Duodenal mucosa (tissue), 2 donors: ENCODE results near the gene SHISA6.
"Not testable (repeated sequence)": the region's sequence is repeated elsewhere in the genome, so short reads cannot be mapped to it uniquely, and the experiment has no call there.

ENCODE experiments used
- H3K27ac ChIP-seq: one replicate; pipeline ENCODE4 v1.7.0; 2013; ENCODE audit warnings: low read depth, low read length
- H3K27me3 ChIP-seq, 2 donors: one replicate each; pipeline ENCODE4 v1.7.0; 2013; ENCODE audit warnings: low read length in 2 of 2, control low read depth in 1 of 2; ENCODE audit not compliant: insufficient read depth in 2 of 2, control insufficient read depth in 1 of 2
- H3K36me3 ChIP-seq, 2 donors: one replicate each; pipeline ENCODE4 v1.7.0; 2013; ENCODE audit warnings: low read length in 2 of 2, control low read depth in 1 of 2; ENCODE audit not compliant: insufficient read depth in 2 of 2, control insufficient read depth in 1 of 2
- H3K4me1 ChIP-seq, 2 donors: one replicate each; pipeline ENCODE4 v1.7.0; 2013; ENCODE audit warnings: low read length in 2 of 2, control low read depth in 1 of 2; ENCODE audit not compliant: insufficient read depth in 2 of 2, control insufficient read depth in 1 of 2
- H3K4me3 ChIP-seq, 2 donors: one replicate each; pipeline ENCODE4 v1.7.0; 2013; ENCODE audit warnings: low read length in 2 of 2, low read depth in 1 of 2
- H3K9ac ChIP-seq, 2 donors: one replicate each; pipeline ENCODE4 v1.7.0; 2013; ENCODE audit warnings: low read length in 2 of 2, low read depth in 1 of 2
- H3K9me3 ChIP-seq, 2 donors: one replicate each; pipeline ENCODE4 v1.7.0; 2013; ENCODE audit warnings: low read length in 2 of 2, control low read depth in 1 of 2; ENCODE audit not compliant: control insufficient read depth in 1 of 2

SHISA6 gene

DNA sequence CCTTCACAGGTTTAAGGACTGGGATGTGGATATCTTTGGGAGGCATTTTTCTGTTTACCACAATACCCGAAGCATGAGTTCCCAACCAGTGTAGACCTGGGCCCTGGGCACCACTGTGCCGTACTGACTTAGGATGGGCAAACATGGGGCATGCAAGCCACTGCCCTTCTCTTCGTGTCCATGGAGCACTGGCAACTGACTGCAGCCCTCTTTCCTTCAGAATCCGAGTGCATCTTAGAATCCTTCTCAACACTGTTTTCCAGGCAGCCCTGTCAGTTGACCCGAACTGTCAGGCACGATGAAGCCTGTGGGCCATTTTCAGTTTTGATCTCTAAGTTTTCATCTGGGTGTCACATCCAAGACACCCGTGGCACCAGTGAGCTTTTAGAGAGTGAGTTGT lies 59.2 kb downstream of the SHISA6 start:
- Histone ChIP-seq H3K9me3 (no peaks in the 10 kb centered on the region), H3K9ac (no peak overlapping the region), H3K4me3 (no peak overlapping the region), H3K27me3 (no peaks in the 10 kb centered on the region), H3K36me3 (no peaks in the 10 kb centered on the region), H3K27ac (no peak overlapping the region), H3K4me1 (no peaks in the 10 kb centered on the region)

DNA sequence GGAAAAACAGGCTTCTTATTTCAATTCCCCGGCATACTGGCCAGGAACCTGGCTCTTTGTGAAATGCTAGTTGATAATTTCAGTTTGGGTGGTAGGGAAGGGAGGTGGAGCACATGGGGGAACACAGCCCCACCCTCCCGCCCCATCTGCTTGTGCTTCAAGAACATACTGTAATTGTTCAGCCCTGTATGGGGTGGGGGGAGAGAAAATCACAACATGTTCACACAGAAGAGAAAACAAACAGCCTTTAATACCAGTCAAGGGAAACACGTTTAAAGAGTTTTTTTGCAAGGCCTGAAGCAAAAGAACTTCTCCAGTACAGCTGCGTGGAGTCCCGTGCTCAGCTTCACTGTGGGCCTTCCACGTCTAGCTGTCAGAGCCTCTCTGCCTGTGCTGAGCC lies 59.7 kb downstream of the SHISA6 start:
- H3K9ac ChIP-seq: no peak overlapping the region
- no peak overlapping the region for H3K27ac ChIP-seq
- H3K36me3 ChIP-seq: no peaks in the 10 kb centered on the region
- H3K9me3 ChIP-seq: no peaks in the 10 kb centered on the region
- H3K4me1 ChIP-seq: no peaks in the 10 kb centered on the region
- no peaks in the 10 kb centered on the region for H3K27me3 ChIP-seq
- H3K4me3 ChIP-seq: no peak overlapping the region

DNA sequence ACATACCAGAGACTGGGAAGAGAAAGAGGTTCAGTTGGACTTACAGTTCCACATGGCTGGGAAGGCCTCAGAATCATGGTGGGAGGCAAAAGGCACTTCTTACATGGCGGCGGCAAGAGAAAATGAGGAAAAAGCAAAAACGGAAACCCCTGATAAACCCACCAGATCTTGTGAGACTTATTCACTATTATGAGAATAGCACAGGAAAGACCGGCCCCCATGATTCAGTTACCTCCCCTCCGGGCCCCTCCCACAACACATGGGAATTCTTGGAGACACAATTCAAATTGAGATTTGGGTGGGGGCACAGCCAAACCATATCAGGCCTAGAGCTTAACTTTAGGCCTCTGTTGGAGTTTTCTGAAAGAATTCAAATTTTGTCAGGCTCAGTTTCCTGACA lies 60.9 kb downstream of the SHISA6 start:
- not testable (repeated sequence) for H3K9ac ChIP-seq, H3K36me3 ChIP-seq, H3K27me3 ChIP-seq, H3K4me1 ChIP-seq, H3K4me3 ChIP-seq, H3K27ac ChIP-seq, H3K9me3 ChIP-seq

DNA sequence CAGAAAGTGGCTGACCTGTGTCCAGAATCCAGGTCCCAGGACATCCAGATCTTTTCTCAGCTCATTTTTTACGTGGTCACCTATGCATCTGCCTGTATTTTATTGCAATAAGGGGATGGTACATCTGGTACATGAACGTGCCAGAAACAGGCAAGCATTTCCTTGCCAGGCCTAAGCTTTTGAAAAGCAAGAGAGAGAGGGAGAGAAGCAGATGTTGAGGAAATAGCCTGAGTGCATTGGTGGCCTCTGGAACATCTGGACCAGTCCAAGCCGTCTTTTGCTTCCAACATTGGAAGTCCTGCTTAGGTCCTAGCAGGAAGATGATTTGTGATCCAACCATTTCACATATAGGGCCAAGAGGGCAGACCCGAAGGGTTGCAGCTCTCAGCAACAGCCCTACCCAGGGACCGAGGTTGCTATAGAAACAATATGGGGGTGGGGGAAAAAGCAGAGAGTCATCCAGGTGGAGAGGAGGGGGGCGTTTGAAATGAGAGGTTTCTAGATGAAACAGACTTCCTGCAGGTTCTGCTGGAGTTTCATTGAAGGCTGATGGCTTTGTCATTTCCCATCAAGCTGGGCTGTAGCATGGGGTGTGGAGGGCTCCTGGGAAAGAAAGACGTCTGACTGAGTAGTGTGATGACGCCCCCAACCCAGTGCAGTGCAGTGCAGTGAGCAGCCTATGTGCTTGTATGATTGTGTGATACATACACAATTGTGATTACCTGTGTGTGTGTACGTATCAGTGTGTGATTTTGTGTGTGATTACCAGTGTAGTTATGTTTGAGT lies 61.6 kb downstream of the SHISA6 start:
- no peak overlapping the region for H3K9ac ChIP-seq
- H3K27ac ChIP-seq: no peak overlapping the region
- H3K36me3 ChIP-seq: no peaks in the 10 kb centered on the region
- H3K27me3 ChIP-seq: no peaks in the 10 kb centered on the region
- no peaks in the 10 kb centered on the region for H3K9me3 ChIP-seq
- H3K4me3 ChIP-seq: no peak overlapping the region
- no peaks in the 10 kb centered on the region for H3K4me1 ChIP-seq

DNA sequence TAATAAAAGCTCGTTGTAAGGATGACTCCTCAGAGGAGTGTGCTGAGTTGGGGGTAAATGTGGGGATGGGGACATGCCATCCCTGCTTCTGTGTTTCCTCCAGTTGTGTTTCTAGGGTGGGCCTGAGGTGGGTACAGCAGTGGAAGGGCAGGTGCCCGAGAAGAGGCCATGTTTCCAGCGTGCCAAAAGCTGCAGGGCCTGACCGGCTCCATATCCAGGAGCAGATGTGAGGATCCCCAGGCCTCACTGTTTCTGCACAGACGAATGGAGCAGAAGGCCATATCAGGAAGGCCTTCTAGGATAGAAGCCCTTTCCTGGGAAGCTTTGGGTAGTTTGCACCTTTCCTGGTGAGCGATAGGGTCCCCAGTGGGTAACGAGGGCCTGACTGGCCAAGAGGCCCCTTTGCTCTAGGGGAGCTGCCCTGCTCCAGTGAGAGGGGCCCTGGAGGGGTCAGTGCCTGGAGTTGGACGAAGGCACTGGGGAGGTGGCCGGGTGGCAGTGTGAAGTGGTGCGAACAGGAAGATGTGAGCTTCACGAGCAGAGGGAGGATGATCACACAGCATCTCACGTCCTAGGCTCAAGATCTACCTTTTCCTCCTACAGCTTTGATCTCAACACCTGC lies 62.9 kb downstream of the SHISA6 start:
- no peak overlapping the region for H3K4me3 ChIP-seq
- no peaks in the 10 kb centered on the region for H3K36me3 ChIP-seq
- H3K27ac ChIP-seq: no peak overlapping the region
- no peaks in the 10 kb centered on the region for H3K27me3 ChIP-seq
- no peak overlapping the region for H3K9ac ChIP-seq
- H3K4me1 ChIP-seq: no peaks in the 10 kb centered on the region
- H3K9me3 ChIP-seq: no peaks in the 10 kb centered on the region

DNA sequence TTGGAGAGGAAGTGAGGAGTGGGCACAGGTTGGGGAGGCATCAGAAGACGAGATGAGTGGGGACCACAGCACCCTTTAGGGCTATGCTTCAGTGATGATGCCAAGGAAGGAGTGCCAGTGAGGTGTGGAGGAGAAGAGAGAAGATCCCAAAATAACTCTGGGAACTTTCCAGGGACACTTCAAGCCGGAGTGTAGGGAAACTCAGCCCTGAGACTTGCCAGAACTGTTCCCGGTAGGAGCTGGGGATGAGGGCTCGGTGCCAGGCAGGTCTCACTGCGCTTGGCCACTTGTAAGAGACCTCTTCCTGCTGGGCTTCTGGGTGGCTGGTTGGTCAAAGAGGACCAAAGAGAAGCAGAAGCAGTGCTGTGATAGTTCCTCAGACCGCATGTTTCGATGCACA lies 63.6 kb downstream of the SHISA6 start:
- Histone ChIP-seq H3K27ac (no peak overlapping the region), H3K9me3 (no peaks in the 10 kb centered on the region), H3K4me1 (no peaks in the 10 kb centered on the region), H3K9ac (no peak overlapping the region), H3K36me3 (no peaks in the 10 kb centered on the region), H3K4me3 (no peak overlapping the region), H3K27me3 (no peaks in the 10 kb centered on the region)

DNA sequence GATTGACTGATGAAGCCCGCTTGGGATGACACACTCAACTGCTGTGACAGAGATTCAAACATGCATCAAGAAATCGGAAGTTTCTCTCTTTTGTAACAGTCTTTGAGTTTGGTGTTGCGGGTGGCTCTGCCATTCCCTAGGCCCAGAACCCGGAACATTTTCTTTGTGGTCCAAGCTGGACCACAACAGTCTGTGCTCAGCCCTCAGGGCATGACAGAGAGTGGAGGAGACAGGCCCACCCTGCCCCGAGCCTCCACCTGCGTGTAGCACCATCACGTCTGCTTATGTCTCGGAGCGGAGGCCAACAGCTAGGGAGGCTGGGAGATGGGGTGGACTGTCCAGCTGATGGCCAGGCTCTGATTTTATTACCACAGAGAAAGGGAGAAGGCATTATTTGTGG lies 64.5 kb downstream of the SHISA6 start:
- H3K36me3 ChIP-seq: no peaks in the 10 kb centered on the region
- no peaks in the 10 kb centered on the region for H3K9me3 ChIP-seq
- H3K27me3 ChIP-seq: no peaks in the 10 kb centered on the region
- H3K27ac ChIP-seq: no peak overlapping the region
- no peak overlapping the region for H3K4me3 ChIP-seq
- H3K4me1 ChIP-seq: no peaks in the 10 kb centered on the region
- H3K9ac ChIP-seq: no peak overlapping the region

DNA sequence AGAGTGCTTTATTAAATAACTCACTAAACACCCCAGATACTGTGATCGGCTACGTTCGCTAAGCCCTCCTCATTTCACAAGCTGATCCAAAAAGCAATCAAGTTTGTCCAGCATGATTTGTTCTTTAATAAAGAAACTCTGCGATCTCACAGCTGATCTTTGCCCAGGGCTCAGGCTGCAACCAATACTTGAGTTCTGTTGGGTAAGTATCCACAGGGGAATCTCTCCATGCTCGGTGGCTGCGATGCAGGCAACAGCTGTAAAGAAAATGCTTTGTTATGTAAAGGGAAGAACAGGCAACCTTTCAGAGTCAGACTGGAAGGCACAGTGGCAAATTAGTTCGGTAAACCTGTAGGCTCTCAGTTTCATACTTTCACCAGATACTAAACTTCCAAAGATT lies 67.5 kb downstream of the SHISA6 start:
- no peak overlapping the region for H3K27ac ChIP-seq
- H3K9ac ChIP-seq: no peak overlapping the region
- no peak overlapping the region for H3K4me3 ChIP-seq

DNA sequence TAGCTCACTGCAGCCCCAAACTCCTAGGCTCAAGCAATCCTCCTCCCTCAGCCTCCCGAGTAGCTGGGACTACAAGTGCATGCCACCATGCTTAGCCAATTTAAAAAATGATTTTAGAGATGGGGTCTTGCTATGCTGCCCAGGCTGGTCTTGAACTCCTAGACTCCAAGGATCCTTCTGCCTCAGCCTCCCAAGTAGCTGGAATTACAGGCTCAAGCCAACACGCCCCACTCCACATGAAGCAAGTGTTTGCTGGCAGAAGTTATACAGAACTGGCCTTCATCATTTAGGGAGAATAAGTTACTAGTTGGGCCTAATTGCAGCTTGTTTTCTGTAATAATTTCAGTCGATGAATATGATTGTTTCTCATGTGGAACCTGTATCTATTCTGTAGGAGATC lies 68.0 kb downstream of the SHISA6 start:
- no peak overlapping the region for H3K4me3 ChIP-seq
- H3K27ac ChIP-seq: no peak overlapping the region
- no peaks in the 10 kb centered on the region for H3K4me1 ChIP-seq
- H3K9ac ChIP-seq: no peak overlapping the region
- no peaks in the 10 kb centered on the region for H3K36me3 ChIP-seq
- H3K9me3 ChIP-seq: no peaks in the 10 kb centered on the region
- no peaks in the 10 kb centered on the region for H3K27me3 ChIP-seq

More for the DNA sequence above, 67.5 kb downstream of the SHISA6 start:
- H3K36me3 ChIP-seq: no peaks in the 10 kb centered on the region
- H3K4me1 ChIP-seq: no peaks in the 10 kb centered on the region
- no peaks in the 10 kb centered on the region for H3K9me3 ChIP-seq
- H3K27me3 ChIP-seq: no peaks in the 10 kb centered on the region

DNA sequence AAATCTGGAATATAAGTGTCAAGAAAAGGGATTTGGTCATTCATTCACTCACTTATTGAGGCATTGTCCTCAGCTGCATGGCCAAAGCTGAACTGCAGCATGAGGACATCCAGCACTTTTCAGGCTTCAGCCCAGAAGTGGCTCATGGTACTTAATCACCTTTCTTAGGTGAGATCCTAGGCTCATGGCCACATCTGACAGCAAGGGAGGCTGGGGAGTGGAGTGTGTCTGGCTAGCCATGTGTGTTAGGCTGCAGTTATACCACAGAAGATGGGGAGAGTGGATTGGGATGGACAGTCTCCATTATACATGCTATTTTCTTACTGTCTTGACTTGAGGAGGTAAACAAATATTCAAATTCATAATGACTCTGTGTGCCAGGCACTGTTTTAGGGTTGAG lies 68.8 kb downstream of the SHISA6 start:
- Histone ChIP-seq H3K9me3 (no peaks in the 10 kb centered on the region), H3K4me1 (no peaks in the 10 kb centered on the region), H3K27me3 (no peaks in the 10 kb centered on the region), H3K36me3 (no peaks in the 10 kb centered on the region), H3K4me3 (no peak overlapping the region), H3K27ac (no peak overlapping the region), H3K9ac (no peak overlapping the region)
